Right cardiac atrium (tissue), 5 donors: Measurements from ENCODE around the gene NUF2. TPM values are rescaled to one million over a fixed set of nuclear protein-coding genes. Genes with fewer than 3 reads are reported as not detected.
"Not testable (repeated sequence)": the region's sequence is repeated elsewhere in the genome, so short reads cannot be mapped to it uniquely, and the experiment has no call there.

Experiments used
- ATAC-seq, 2 donors: fragments of 200-7000 bp; cut with Tn5 transposase; one replicate each; pipeline versions ENCODE4 v1.8.0 to v1.9.1; 2020; ENCODE audit warnings: moderate library complexity in 2 of 2, mild to moderate bottlenecking in 1 of 2
- DNase-seq, 3 donors: peaks; one replicate each; pipeline ENCODE4 v3.0.0-alpha.2; 2020
- H3K27ac ChIP-seq: one replicate; pipeline ENCODE4 v1.5.1; 2013; ENCODE audit warnings: mild to moderate bottlenecking, low read length, control low read depth, moderate library complexity
- H3K27me3 ChIP-seq: one replicate; pipeline ENCODE4 v1.6.1; 2013; ENCODE audit not compliant: control insufficient read depth, insufficient read depth
- H3K4me1 ChIP-seq: one replicate; pipeline ENCODE4 v1.6.1; 2013; ENCODE audit warnings: low read length; ENCODE audit not compliant: control insufficient read depth, insufficient read depth
- H3K4me3 ChIP-seq: one replicate; pipeline ENCODE4 v1.5.1; 2013; ENCODE audit warnings: low read length, control low read depth
- H3K9me3 ChIP-seq: one replicate; pipeline ENCODE4 v1.6.1; 2013; ENCODE audit warnings: low read length; ENCODE audit not compliant: control insufficient read depth
- WGBS: extraction: QIAGEN DNeasy Blood & Tissue Kit; methylation state at CpG from one replicate; pipeline ENCODE4 v1.1.7; 2013; 5-methylcytosine and 5-hydroxymethylcytosine counted together
- intact Hi-C, 4 donors: fragments of 100-400 bp; cut with DNase I; formaldehyde crosslinking; loops; one replicate each; pipeline versions ENCODE4 v1.11.0 to v1.14.0; 2022 to 2023
- polyA plus RNA-seq: library from polyadenylated mRNA; stranded (reverse); fragments of 200-250 nt; gene quantifications from one replicate; pipeline ENCODE4 v1.2.3, GENCODE V29; 2013
- total RNA-seq, 4 donors: library from RNA; stranded (reverse); fragmentation: NEBNext Ultra II Directional; extraction: Animal tissue kit (Norgen Biotek cat#: 25700); gene quantifications; one replicate each; pipeline ENCODE4 v1.2.1, GENCODE V29; 2021
- donor health status: healthy with polysubstance abuse.
- donor health status: DM: no; HTN: yes; CAD: no.
- donor health status: DM: no; HTN: no; CAD: no.
- donor health status: DM: no; HTN: yes; CAD: no; lungs with severe emphysema.
- donor health status: DM: yes; HTN: yes; CAD: no.

Gene NUF2
- total and polyA plus RNA-seq, 5 donors, result 0.23 to 0.74 (median 0.64) TPM; not detected in 1

DNA sequence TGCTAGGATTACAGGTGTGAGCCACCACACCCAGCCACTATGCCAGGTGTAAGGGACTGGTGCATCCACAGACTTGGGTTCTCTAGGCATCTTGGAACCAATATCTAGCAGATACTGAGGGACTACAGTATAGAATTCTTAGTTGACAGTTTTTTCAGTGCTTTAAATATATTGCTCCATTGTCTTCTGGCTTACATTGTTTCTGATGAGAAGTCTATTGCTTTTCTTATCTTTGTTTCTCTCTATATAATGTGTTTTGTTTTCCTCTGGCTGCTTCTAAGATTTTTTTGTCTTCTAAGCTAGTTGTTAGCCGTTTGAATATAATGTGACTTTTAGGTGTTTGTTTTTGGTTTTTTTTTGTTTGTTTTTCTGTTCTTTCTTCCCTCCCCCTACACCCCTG is 13.5 kb downstream of the NUF2 start:
- no peak for ATAC-seq

DNA sequence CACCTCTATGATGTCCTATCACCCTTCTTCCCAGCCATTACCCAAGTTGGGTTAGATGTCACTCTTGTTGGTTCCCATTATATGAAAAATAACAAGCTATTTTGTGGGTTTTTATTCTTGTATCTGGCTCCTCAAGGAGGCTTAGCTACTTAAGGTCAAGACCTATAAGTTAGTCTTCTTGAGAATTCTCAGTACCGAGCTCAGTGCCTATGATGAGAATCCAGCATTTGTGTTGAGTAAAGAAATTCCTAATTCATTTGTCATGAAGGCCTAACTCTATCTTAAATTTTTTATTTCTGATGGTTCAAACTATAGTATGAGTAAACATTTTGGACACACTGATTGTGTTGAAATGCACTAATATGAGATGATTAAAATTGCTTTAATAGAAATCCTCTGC is 15.9 kb downstream of the NUF2 start:
- WGBS, result 98% methylated on average over 1 of the region's 1 CpG
- no peak for ATAC-seq
- Histone ChIP-seq H3K27ac (no peak overlapping the region), H3K27me3 (no peaks in the 10 kb centered on the region), H3K4me3 (no peak overlapping the region), H3K4me1 (no peaks in the 10 kb centered on the region), H3K9me3 (no peaks in the 10 kb centered on the region)
- DNase-seq, result no peak
- intact Hi-C loops, result no loop called here

More for the DNA sequence above, 13.5 kb downstream of the NUF2 start:
- Histone ChIP-seq H3K4me3 (no peak overlapping the region), H3K27me3 (no peaks in the 10 kb centered on the region), H3K4me1 (no peaks in the 10 kb centered on the region), H3K27ac (no peak overlapping the region), H3K9me3 (no peaks in the 10 kb centered on the region)
- intact Hi-C loops, result no loop called here
- 88% methylated on average over 1 of the region's 1 CpG for WGBS
- DNase-seq, result no peak

DNA sequence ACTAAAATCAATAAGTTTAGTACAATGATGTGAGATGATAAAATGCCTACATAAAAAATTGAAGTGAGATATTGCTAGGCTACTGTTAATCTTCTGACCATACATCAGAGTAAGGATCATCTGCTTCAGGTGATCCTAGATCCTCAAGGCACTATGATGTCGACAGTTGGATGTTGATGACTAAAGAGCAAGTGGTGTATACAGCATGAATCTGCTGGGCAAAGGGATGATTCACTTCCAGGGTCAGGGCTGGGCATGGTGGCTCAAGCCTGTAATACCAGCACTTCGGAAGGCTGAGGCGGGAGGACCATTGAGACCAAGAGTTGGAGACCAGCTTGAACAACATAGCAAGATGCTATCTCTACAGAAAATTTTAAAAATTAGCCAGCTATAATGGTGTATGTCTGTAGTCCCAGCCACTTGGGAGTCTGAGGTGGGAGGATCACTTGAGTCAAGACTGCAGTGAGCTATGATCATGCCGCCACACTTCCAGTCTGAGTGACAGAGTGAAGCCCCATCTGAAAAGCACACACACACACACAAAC is 24.6 kb downstream of the NUF2 start:
- DNase-seq (no peak), ATAC-seq (no peak)
- Histone ChIP-seq H3K4me1 (no peaks in the 10 kb centered on the region), H3K27me3 (no peaks in the 10 kb centered on the region), H3K4me3 (no peak overlapping the region), H3K27ac (no peak overlapping the region), H3K9me3 (no peaks in the 10 kb centered on the region)
- intact Hi-C loops, result no loop called here
- WGBS, result 98% methylated on average over 4 of the region's 4 CpGs

DNA sequence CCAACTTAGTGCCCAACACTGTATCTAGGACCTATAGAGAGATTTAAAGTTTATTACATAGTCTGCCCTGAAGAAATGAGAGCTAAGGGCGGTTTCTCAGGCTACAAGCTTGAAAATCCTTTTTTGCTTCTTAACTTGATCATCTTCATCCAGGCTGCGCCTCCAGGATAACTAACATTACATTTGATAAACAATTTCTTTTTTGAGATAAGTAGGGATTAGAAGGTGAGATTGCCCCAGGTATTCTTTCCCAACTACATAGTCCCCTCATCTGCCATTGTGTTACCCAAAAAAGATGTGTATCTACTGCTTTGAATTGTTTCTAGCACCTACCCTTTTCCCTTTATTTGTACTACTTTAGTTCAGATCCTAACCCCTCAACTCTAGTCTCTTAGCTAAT is 25.4 kb downstream of the NUF2 start:
- ATAC-seq, result no peak
- intact Hi-C loops, result no loop called here
- Histone ChIP-seq H3K27ac (no peak overlapping the region), H3K4me3 (no peak overlapping the region), H3K4me1 (no peaks in the 10 kb centered on the region), H3K27me3 (no peaks in the 10 kb centered on the region), H3K9me3 (no peaks in the 10 kb centered on the region)
- no peak for DNase-seq
- 100% methylated on average over 2 of the region's 2 CpGs for WGBS

DNA sequence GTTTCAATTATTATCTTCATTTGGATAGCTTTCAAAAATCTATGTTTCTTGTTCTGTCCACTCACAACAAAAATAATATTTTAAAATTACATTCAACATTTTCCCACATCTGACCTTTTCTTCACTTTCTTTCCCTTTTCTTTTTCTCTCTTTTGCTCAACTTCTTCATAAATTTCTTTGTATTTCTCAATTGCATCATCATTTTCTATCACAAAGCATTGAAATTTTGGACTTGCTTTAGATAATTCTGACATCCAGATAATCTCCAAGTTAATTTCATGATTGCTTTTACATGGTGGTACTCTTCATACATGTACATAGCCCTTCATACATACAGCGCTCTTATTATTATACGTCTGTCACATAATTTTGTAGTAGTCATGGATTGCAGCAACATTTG is 30.2 kb downstream of the NUF2 start:
- ATAC-seq (no peak), DNase-seq (no peak)
- H3K27me3 ChIP-seq, result no peaks in the 10 kb centered on the region
- no peak overlapping the region for H3K27ac ChIP-seq
- intact Hi-C loops, result no loop called here
- WGBS, result 99% methylated on average over 2 of the region's 2 CpGs
- no peak overlapping the region for H3K4me3 ChIP-seq
- H3K9me3 ChIP-seq, result no peaks in the 10 kb centered on the region
- no peaks in the 10 kb centered on the region for H3K4me1 ChIP-seq

DNA sequence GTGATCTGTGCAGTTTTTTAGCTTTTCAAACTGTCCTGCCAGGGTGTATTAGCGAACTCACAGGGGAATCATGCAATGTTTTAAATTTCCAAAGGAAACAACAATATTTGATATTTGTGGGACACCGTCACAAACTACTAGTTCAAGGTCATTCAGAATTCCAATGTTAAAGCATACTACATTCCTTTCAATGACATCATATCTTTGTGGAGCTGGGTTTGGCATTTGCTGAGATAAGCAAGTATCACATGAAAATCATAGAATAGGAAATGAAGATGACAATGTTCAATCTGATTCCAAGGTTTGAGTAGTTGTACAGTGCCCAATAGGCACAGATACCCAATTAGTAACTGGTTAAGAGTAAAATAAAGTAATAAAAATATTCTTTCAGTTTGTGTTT is 35.6 kb downstream of the NUF2 start:
- H3K27ac ChIP-seq, result no peak overlapping the region
- no peak overlapping the region for H3K4me3 ChIP-seq
- DNase-seq (no peak), ATAC-seq (no peak)
- WGBS, result 56% methylated on average over 2 of the region's 2 CpGs
- no peaks in the 10 kb centered on the region for H3K27me3 ChIP-seq
- no peaks in the 10 kb centered on the region for H3K9me3 ChIP-seq
- intact Hi-C loops, result no loop called here
- H3K4me1 ChIP-seq, result no peaks in the 10 kb centered on the region

DNA sequence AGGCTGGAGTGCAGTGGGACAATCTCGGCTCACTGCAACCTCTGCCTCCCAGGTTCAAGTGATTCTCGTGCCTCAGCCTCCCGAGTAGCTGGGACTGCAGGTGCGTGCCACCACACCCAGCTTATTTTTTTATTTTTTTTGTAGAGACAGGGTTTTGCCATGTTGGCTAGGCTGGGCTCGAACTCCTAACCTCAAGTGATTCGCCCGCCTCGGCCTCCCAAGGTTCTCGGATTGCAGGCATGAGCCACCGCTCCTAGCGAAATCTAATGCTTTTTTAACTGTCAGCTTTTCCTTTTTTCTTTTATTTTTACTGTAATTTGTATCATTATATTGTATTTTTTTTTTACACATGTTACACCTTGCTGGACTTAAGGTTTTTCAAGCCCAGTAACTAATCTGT is 36.4 kb downstream of the NUF2 start:
- H3K4me1 ChIP-seq, H3K27ac ChIP-seq, H3K9me3 ChIP-seq, intact Hi-C loops, H3K27me3 ChIP-seq, H3K4me3 ChIP-seq, ATAC-seq, DNase-seq: not testable (repeated sequence)
- 96% methylated on average over 11 of the region's 11 CpGs for WGBS

DNA sequence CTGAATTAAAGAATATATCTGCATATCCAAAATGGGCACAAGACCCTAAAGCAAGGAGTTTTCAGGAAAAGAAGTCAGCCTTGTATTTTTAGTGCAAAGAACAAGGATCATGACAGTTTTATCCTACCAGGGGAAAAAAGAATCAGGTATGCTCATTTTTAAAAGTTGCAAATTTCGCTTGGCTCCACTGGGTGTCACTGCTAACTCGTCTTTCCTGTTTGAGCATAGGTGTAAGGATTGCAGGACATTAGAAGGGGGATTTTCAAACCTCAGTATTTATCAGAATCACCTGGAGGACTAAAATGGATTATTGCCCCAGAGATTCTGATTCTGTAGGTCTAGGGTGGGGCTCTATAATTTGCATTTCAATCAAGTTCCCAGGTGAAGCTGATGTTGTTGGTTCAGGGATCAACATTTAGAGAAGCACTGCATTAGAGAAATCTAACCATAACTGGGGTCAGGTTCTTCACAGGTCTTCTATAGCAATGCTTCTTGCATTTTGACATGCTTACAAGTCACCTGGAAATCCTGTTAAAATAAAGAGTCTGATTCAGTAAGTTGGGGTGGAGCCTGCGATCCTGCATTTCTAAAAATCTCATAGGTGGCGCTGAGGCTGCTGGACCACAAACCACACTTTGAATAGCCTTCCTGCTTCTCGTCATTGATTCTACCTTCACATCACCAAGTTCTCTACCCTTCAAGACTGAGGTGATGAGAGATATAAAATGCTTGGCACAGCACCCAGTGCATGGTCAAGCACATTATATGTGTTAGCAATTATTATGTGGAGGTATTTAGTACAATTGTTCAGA is 39.6 kb downstream of the NUF2 start:
- intact Hi-C loops, result no loop called here
- Histone ChIP-seq H3K4me3 (no peak overlapping the region), H3K9me3 (no peaks in the 10 kb centered on the region), H3K27ac (no peak overlapping the region), H3K4me1 (no peaks in the 10 kb centered on the region), H3K27me3 (no peaks in the 10 kb centered on the region)
- DNase-seq (no peak), ATAC-seq (no peak)
- WGBS, result 47% methylated on average over 5 of the region's 5 CpGs

DNA sequence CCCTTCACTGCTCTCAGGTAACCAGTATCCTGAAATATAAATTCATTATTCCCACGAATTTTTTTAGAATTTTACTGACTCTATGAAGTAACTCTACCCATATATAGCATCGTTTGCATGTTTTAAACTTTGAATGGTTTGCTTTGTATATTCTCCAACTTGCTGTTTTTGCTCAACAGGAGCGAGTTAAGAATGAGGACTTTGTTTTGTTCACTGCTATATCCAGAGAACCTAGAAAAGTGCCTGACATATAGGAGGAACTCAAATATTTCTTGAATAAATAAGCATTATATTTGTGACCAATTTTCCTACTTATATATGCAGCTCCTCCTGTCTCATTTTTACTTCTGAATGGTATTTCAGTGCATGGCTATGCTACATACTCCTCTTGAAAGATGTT is 43.4 kb downstream of the NUF2 start:
- Histone ChIP-seq H3K27me3 (no peaks in the 10 kb centered on the region), H3K9me3 (no peaks in the 10 kb centered on the region), H3K27ac (no peak overlapping the region), H3K4me3 (no peak overlapping the region), H3K4me1 (no peaks in the 10 kb centered on the region)
- ATAC-seq (no peak), DNase-seq (no peak)
- intact Hi-C loops, result no loop called here
- 55% methylated on average over 3 of the region's 3 CpGs for WGBS

DNA sequence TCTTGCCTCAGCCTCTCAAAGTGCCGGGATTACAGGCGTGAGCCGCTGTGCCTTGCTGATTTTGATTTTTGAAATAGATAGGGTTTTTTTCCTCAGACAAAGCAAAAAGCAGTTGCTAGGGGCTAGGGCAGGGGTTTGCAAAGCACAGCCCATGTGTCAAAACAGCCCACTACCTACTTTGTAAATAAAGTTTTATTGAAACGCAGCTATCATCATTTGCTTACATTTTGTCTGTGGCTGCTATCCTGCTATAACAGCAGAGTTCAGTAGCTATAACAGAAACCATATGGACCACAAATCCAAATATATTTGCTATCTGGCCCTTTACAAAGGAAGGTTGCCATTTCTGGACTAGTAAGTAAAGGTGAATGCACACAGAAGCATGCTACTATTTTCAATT is 44.8 kb downstream of the NUF2 start:
- intact Hi-C loops, result no loop called here
- 97% methylated on average over 4 of the region's 4 CpGs for WGBS
- Histone ChIP-seq H3K4me1 (no peaks in the 10 kb centered on the region), H3K27me3 (no peaks in the 10 kb centered on the region), H3K4me3 (no peak overlapping the region), H3K9me3 (no peaks in the 10 kb centered on the region), H3K27ac (no peak overlapping the region)
- ATAC-seq, result no peak
- DNase-seq, result no peak

DNA sequence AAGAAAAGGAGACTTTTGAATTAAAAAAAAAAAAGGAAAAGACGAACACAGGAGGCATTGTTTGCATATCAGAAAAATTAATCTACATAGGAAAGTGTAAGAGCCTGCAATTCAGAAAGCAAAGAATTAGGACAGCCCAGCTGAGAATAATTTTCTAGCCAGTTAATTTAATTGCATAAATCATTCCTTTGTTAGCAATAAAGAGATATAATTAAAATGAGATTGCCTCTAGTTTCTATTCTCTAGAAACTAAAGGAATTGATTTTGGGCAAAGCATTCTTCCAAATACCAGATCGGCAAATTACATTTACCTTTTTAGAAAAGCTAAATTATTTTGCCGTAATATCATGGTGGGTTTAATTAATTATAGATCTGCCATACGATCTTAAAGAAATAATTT is 46.0 kb downstream of the NUF2 start:
- intact Hi-C loops, result no loop called here
- DNase-seq (no peak), ATAC-seq (no peak)
- no peak overlapping the region for H3K4me3 ChIP-seq
- H3K4me1 ChIP-seq, result no peaks in the 10 kb centered on the region
- no peak overlapping the region for H3K27ac ChIP-seq
- H3K27me3 ChIP-seq, result no peaks in the 10 kb centered on the region
- 61% methylated on average over 4 of the region's 4 CpGs for WGBS
- H3K9me3 ChIP-seq, result no peaks in the 10 kb centered on the region
